ENCODE results near the gene TMEM52B. TPM values are rescaled to one million over a fixed set of nuclear protein-coding genes. Genes with fewer than 3 reads are reported as not detected.

TMEM52B gene
- total and polyA plus RNA-seq, 9 of the 15 experiments (the other 6 are each of a cell fraction or from before 2014, with no cell fraction given) = not detected

DNA sequence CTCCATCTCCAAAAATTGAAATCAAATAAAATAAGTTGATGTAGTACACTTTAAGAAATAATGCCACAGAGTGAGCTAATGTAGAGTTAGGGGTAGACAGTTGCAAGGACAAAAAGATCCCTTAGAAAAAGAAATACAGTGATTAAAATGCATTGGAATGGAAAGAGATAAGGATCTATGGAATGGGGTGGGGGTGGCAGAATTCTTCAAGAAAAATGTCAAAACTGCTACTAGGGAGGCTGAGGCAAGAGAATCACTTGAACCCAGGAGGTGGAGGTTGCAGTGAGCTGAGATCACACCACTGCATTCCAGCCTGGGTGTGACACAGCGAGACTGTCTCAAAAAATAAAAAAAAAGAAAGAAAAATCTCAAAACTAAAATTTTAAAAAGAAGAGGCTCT lies 13.4 kb upstream of the TMEM52B start:
- Histone ChIP-seq H2AFZ (ENCODE audit: low read depth, low read length) (no peak overlapping the region), H3K27me3 (ENCODE audit: control insufficient read depth in 2 of 2, insufficient read depth in 2 of 2, low read length in 2 of 2) (no peaks in the 10 kb centered on the region; a peak in 1 of 5 replicates), H3K4me1 (replicated peaks in 1 of 2; ENCODE audit: control insufficient read depth in 2 of 2, insufficient read depth in 2 of 2, low read length in 2 of 2) (no peaks in the 10 kb centered on the region), H3K79me2 (ENCODE audit: control insufficient read depth, insufficient read depth, low read length) (no peaks in the 10 kb centered on the region), H3K36me3 (ENCODE audit: control insufficient read depth, insufficient read depth, low read length) (no peaks in the 10 kb centered on the region), H4K20me1 (replicated peaks; ENCODE audit: control insufficient read depth, insufficient read depth, low read length) (no peaks in the 10 kb centered on the region), H3K9me3 (replicated peaks; ENCODE audit: control insufficient read depth, insufficient read depth, low read depth, low read length) (no peaks in the 10 kb centered on the region), H3K4me3 (no peak overlapping the region), H3K27ac (ENCODE audit: extremely low read depth, low read depth, low read length) (no peak overlapping the region), H3K9ac (ENCODE audit: insufficient read depth in 1 of 2, low read depth in 2 of 2, low read length in 2 of 2) (no peak overlapping the region), H3K9me1 (ENCODE audit: control insufficient read depth, insufficient read depth, low read length) (no peaks in the 10 kb centered on the region), H3K4me2 (ENCODE audit: insufficient read depth, low read length) (no peak overlapping the region)
- no TSS peak for BruUV-seq (replicated peaks)
- ATAC-seq (no peak), DNase-seq (ENCODE audit: extremely low read depth in 1 of 4, low spot score in 3 of 4) (no peak), FAIRE-seq (no peak)
- intact Hi-C loops (cut with micrococcal nuclease) = no loop called here
- CTCF ChIA-PET (ENCODE audit: low intra/inter-chr PET ratio) = no interaction called here
- no CpG with 5 or more reads among the region's 1 CpG for WGBS (ENCODE audit: insufficient coverage, low coverage, missing lambda C conversion rate)
- POLR2A ChIA-PET = interaction anchor here (0.6 kb wide), 1 partner anchor 49 kb away, joined by 3 read pairs; no protein-coding TSS in a partner anchor
- in situ Hi-C loops (cut with MboI) = no loop called here
- no peak for TF ChIP-seq PTRF (tag; IDR thresholded peaks at IDR 0.05)
- no peak for TF ChIP-seq MYC (IDR thresholded peaks at IDR 0.05; ENCODE audit: low read depth, low read length)
- no peak for TF ChIP-seq MYC (CRISPR knock-in tag; IDR thresholded peaks at IDR 0.05; ENCODE audit: borderline replicate concordance, low read depth)
- TF ChIP-seq, protein P1, sequence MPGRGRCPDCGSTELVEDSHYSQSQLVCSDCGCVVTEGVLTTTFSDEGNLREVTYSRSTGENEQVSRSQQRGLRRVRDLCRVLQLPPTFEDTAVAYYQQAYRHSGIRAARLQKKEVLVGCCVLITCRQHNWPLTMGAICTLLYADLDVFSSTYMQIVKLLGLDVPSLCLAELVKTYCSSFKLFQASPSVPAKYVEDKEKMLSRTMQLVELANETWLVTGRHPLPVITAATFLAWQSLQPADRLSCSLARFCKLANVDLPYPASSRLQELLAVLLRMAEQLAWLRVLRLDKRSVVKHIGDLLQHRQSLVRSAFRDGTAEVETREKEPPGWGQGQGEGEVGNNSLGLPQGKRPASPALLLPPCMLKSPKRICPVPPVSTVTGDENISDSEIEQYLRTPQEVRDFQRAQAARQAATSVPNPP (IDR thresholded peaks at IDR 0.05; ENCODE audit: borderline replicate concordance, insufficient read depth, insufficient read length) = no peak
- no peak for TF ChIP-seq NCOA6 (IDR thresholded peaks at IDR 0.05)
- TF ChIP-seq, protein P2, sequence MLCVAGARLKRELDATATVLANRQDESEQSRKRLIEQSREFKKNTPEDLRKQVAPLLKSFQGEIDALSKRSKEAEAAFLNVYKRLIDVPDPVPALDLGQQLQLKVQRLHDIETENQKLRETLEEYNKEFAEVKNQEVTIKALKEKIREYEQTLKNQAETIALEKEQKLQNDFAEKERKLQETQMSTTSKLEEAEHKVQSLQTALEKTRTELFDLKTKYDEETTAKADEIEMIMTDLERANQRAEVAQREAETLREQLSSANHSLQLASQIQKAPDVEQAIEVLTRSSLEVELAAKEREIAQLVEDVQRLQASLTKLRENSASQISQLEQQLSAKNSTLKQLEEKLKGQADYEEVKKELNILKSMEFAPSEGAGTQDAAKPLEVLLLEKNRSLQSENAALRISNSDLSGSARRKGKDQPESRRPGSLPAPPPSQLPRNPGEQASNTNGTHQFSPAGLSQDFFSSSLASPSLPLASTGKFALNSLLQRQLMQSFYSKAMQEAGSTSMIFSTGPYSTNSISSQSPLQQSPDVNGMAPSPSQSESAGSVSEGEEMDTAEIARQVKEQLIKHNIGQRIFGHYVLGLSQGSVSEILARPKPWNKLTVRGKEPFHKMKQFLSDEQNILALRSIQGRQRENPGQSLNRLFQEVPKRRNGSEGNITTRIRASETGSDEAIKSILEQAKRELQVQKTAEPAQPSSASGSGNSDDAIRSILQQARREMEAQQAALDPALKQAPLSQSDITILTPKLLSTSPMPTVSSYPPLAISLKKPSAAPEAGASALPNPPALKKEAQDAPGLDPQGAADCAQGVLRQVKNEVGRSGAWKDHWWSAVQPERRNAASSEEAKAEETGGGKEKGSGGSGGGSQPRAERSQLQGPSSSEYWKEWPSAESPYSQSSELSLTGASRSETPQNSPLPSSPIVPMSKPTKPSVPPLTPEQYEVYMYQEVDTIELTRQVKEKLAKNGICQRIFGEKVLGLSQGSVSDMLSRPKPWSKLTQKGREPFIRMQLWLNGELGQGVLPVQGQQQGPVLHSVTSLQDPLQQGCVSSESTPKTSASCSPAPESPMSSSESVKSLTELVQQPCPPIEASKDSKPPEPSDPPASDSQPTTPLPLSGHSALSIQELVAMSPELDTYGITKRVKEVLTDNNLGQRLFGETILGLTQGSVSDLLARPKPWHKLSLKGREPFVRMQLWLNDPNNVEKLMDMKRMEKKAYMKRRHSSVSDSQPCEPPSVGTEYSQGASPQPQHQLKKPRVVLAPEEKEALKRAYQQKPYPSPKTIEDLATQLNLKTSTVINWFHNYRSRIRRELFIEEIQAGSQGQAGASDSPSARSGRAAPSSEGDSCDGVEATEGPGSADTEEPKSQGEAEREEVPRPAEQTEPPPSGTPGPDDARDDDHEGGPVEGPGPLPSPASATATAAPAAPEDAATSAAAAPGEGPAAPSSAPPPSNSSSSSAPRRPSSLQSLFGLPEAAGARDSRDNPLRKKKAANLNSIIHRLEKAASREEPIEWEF (CRISPR knock-in tag; IDR thresholded peaks at IDR 0.05) = no peak
- no peak for TF ChIP-seq CBX2 (IDR thresholded peaks at IDR 0.05; ENCODE audit: insufficient read depth, low read length, poor library complexity, severe bottlenecking)
- TF ChIP-seq SMARCA5 (IDR thresholded peaks at IDR 0.05) = no peak
- no peak for TF ChIP-seq EWSR1 (IDR thresholded peaks at IDR 0.05; ENCODE audit: borderline replicate concordance, low read depth, partially characterized antibody)

All from K562 (cell line).